GM10248 (cell line): ENCODE data around the gene RO60.

Experiments
- CTCF ChIA-PET: fragments of 300-600 bp; sonication (Branson Sonifier 250); formaldehyde crosslinking; extraction: SDS; loops from one replicate; lab custom pipeline; 2021; ENCODE audit warnings: antibody characterized with exemption; lab: Yijun Ruan, JAX
- POLR2A ChIA-PET: fragments of 350-650 bp; sonication (Branson Sonifier 250); formaldehyde crosslinking; extraction: SDS; loops from one replicate; lab custom pipeline; 2020; ENCODE audit warnings: antibody characterized with exemption; lab: Yijun Ruan, JAX
- DNase-seq: peaks from one replicate; pipeline ENCODE4 v3.0.0; 2012; ENCODE audit errors: extremely low spot score
- CTCF ChIP-seq: IDR thresholded peaks from 2 replicates; pipeline ENCODE4 v1.5.1; 2012; ENCODE audit warnings: mild to moderate bottlenecking, low read depth; ENCODE audit errors: extremely low read depth, missing control alignments, control extremely low read depth

Gene RO60

GRCh38 chr1:193102662-193103061, 43.2 kb downstream of the RO60 start:
- POLR2A ChIA-PET: no interaction called here
- no peak for TF ChIP-seq CTCF
- CTCF ChIA-PET: interaction anchor here (2.9 kb wide), 1 partner anchor 19 kb away, joined by 7 read pairs; the partner anchor contains the start of gene CDC73
- no peak for DNase-seq

GRCh38 chr1:193103759-193104501, 44.5 kb downstream of the RO60 start:
- no peak for TF ChIP-seq CTCF
- peak; percentile 16 for DNase-seq
- ChIA-PET CTCF (interaction anchor here (0.9 to 2.9 kb wide), 9 partner anchors 10 to 45 kb away, joined by 3 to 10 read pairs (median 4); partner anchors contain the start of genes CDC73, RO60 and UCHL5), POLR2A (interaction anchor here (0.8 to 2.1 kb wide), 2 partner anchors 19 to 45 kb away, joined by 3 to 15 read pairs; partner anchors contain the start of genes RO60 and UCHL5)

GRCh38 chr1:193104502-193104906, 45.1 kb downstream of the RO60 start:
- no peak for TF ChIP-seq CTCF
- ChIA-PET POLR2A (interaction anchor here (1.1 to 2.1 kb wide), 2 partner anchors 23 to 46 kb away, joined by 3 to 15 read pairs; partner anchors contain the start of genes RO60 and UCHL5), CTCF (interaction anchor here (0.7 to 2.9 kb wide), 8 partner anchors 9 to 46 kb away, joined by 3 to 10 read pairs (median 4); partner anchors contain the start of genes RO60 and UCHL5)
- DNase-seq: peak; percentile 40

- CTCF ChIA-PET: interaction anchor here (0.7 to 2.9 kb wide), 9 partner anchors 9 to 298 kb away, joined by 3 to 10 read pairs (median 4); partner anchors contain the start of genes RO60 and UCHL5
- peak; percentile 96 for DNase-seq
- POLR2A ChIA-PET: interaction anchor here (0.6 to 2.1 kb wide), 6 partner anchors 17 to 107 kb away, joined by 3 to 15 read pairs (median 4); partner anchors contain the start of genes RO60 and UCHL5
- no peak for TF ChIP-seq CTCF
Observed at GRCh38 chr1:193104907-193105820, 45.8 kb downstream of the RO60 start, which contains the start of gene GLRX2. Gene GLRX2 (minus strand): TSS chr1:193105414. CDS start chr1:193105382, 32 bp downstream.

- no peak for TF ChIP-seq CTCF
- POLR2A ChIA-PET: interaction anchor here (0.6 to 2.1 kb wide), 6 partner anchors 17 to 108 kb away, joined by 3 to 15 read pairs (median 4); partner anchors contain the start of genes RO60 and UCHL5
- CTCF ChIA-PET: interaction anchor here (1.3 to 2.9 kb wide), 5 partner anchors 11 to 299 kb away, joined by 3 to 10 read pairs (median 5); partner anchors contain the start of genes RO60 and UCHL5
- DNase-seq: peak; percentile 19
Observed at GRCh38 chr1:193105821-193106177, 46.4 kb downstream of the RO60 start.
